Mucosa of descending colon (tissue), 3 donors: ENCODE results near the gene INPP5A. TPM values are rescaled to one million over a fixed set of nuclear protein-coding genes. Genes with fewer than 3 reads are reported as not detected.

ENCODE experiments used
- ATAC-seq: fragments of 200-7000 bp; cut with Tn5 transposase; one replicate; pipeline ENCODE4 v1.9.1; 2020; ENCODE audit warnings: mild to moderate bottlenecking, moderate library complexity
- DNase-seq, 3 donors: peaks; one replicate each; pipeline ENCODE4 v3.0.0-alpha.2; 2020
- H3K36me3 ChIP-seq: fragments of 200-600 bp; one replicate; pipeline ENCODE4 v1.8.0; 2021; ENCODE audit warnings: low read depth, mild to moderate bottlenecking
- H3K4me1 ChIP-seq: fragments of 200-600 bp; one replicate; pipeline ENCODE4 v1.8.0; 2021; ENCODE audit warnings: low read depth, mild to moderate bottlenecking
- H3K4me3 ChIP-seq: fragments of 200-600 bp; one replicate; pipeline ENCODE4 v1.8.0; 2021; ENCODE audit warnings: mild to moderate bottlenecking
- H3K9me3 ChIP-seq: fragments of 200-600 bp; one replicate; pipeline ENCODE4 v1.8.0; 2021; ENCODE audit warnings: mild to moderate bottlenecking
- CTCF ChIP-seq: fragments of 200-600 bp; IDR thresholded peaks from one replicate; pipeline ENCODE4 v1.8.0; 2022; ENCODE audit warnings: antibody characterized with exemption, mild to moderate bottlenecking
- intact Hi-C, 2 donors: fragments of 100-400 bp; cut with DNase I in 1 of 2; cut with micrococcal nuclease in 1 of 2; formaldehyde crosslinking; loops; one replicate each; pipeline versions ENCODE4 v1.11.0 to v1.11.1; 2022; cut with DNase I, micrococcal nuclease
- total RNA-seq, 3 donors: library from RNA; stranded (reverse); fragmentation: NEBNext Ultra II Directional in 2 of 3; extraction: Animal tissue kit (Norgen Biotek cat#: 25700) in 2 of 3; gene quantifications; one replicate each; pipeline versions ENCODE4 v1.2.1 to v1.2.4, GENCODE V29; 2021 to 2023
- donor health status: DM: no; HTN: no; CAD: no; lungs with moderate emphysema.
- donor health status: DM: no; HTN: no; CAD: no.
- donor health status: DM: no; HTN: yes; CAD: no.

Gene INPP5A
- total RNA-seq, 3 donors from 2014 or later, result 31.7 to 92.8 (median 32.0) TPM

- DNase-seq, result no peak
- TF ChIP-seq CTCF, result no peak
- no peaks in the 10 kb centered on the region for H3K9me3 ChIP-seq
- intact Hi-C loops, result loop anchor here in 1 of 2 donors (10.0 kb wide), 3 partner anchors 62 to 148 kb away; no protein-coding TSS in a partner anchor
- peaks cover 8% of the 10 kb centered on the region for H3K4me1 ChIP-seq
- H3K36me3 ChIP-seq, result no peaks in the 10 kb centered on the region
- H3K4me3 ChIP-seq, result no peak overlapping the region
- ATAC-seq, result no peak
Observed at GRCh38 chr10:132532749-132533560, 4.6 kb upstream of the INPP5A start.

GRCh38 chr10:132533571-132534260, 3.9 kb upstream of the INPP5A start:
- intact Hi-C loops, result loop anchor here in 1 of 2 donors (10.0 kb wide), 3 partner anchors 61 to 149 kb away; no protein-coding TSS in a partner anchor
- ATAC-seq, result no peak
- H3K4me3 ChIP-seq, result no peak overlapping the region
- peaks cover 15% of the 10 kb centered on the region for H3K4me1 ChIP-seq
- H3K9me3 ChIP-seq, result no peaks in the 10 kb centered on the region
- no peak for TF ChIP-seq CTCF
- no peaks in the 10 kb centered on the region for H3K36me3 ChIP-seq
- DNase-seq, result peak in 2 of 3 donors; percentile 22 to 44

- no peak for ATAC-seq
- Histone ChIP-seq H3K4me1 (peaks cover 23% of the 10 kb centered on the region), H3K36me3 (no peaks in the 10 kb centered on the region), H3K9me3 (no peaks in the 10 kb centered on the region), H3K4me3 (no peak overlapping the region)
- no peak for TF ChIP-seq CTCF
- DNase-seq, result peak in 1 of 3 donors; percentile 29
- intact Hi-C loops, result loop anchor here in 1 of 2 donors (10.0 kb wide), 3 partner anchors 60 to 150 kb away; no protein-coding TSS in a partner anchor
Observed at GRCh38 chr10:132534391-132535064, 3.1 kb upstream of the INPP5A start.

- Histone ChIP-seq H3K36me3 (no peaks in the 10 kb centered on the region), H3K9me3 (no peaks in the 10 kb centered on the region), H3K4me1 (peaks cover 29% of the 10 kb centered on the region), H3K4me3 (no peak overlapping the region)
- peak in 2 of 3 donors; percentile 32 to 58 for DNase-seq
- TF ChIP-seq CTCF, result no peak
- no peak for ATAC-seq
- intact Hi-C loops, result loop anchor here in 1 of 2 donors (10.0 kb wide), 3 partner anchors 60 to 150 kb away; no protein-coding TSS in a partner anchor
Observed at GRCh38 chr10:132535065-132535651, 2.4 kb upstream of the INPP5A start.
